Neural progenitor cell (in vitro differentiated cells): ENCODE data around the gene TCFL5. TPM values are rescaled to one million over a fixed set of nuclear protein-coding genes. Genes with fewer than 3 reads are reported as not detected.

Source experiments
- DNase-seq: peaks from one replicate; pipeline ENCODE4 v3.0.0-alpha.2; 2016; ENCODE audit warnings: low spot score
- H2AFZ ChIP-seq: fragments of 200-600 bp; sonication (generic); replicated peaks from 2 replicates; pipeline ENCODE4 v1.6.1; 2016; ENCODE audit warnings: antibody characterized with exemption
- H3F3A ChIP-seq: fragments of 200-600 bp; sonication (generic); 2 replicates; pipeline ENCODE4 v1.6.1; 2016; ENCODE audit warnings: antibody characterized with exemption, low read depth
- H3K27ac ChIP-seq: fragments of 200-600 bp; sonication (generic); 2 replicates; pipeline ENCODE4 v1.5.1; 2016; ENCODE audit warnings: mild to moderate bottlenecking
- H3K27me3 ChIP-seq: fragments of 200-600 bp; sonication (generic); 2 replicates; pipeline ENCODE4 v1.6.1; 2016; ENCODE audit warnings: mild to moderate bottlenecking, moderate library complexity
- H3K36me3 ChIP-seq: fragments of 200-600 bp; sonication (generic); 2 replicates; pipeline ENCODE4 v1.5.1; 2016
- H3K4me1 ChIP-seq: fragments of 200-600 bp; sonication (generic); 2 replicates; pipeline ENCODE4 v1.6.1; 2016; ENCODE audit warnings: mixed run types
- H3K4me2 ChIP-seq: fragments of 200-600 bp; sonication (generic); 2 replicates; pipeline ENCODE4 v1.6.1; 2016
- H3K4me3 ChIP-seq: fragments of 200-600 bp; sonication (generic); 2 replicates; pipeline ENCODE4 v1.5.1; 2016
- H3K79me2 ChIP-seq: fragments of 200-600 bp; sonication (generic); 2 replicates; pipeline ENCODE4 v1.6.1; 2016; ENCODE audit warnings: low read depth
- H3K9ac ChIP-seq: fragments of 200-600 bp; sonication (generic); 2 replicates; pipeline ENCODE4 v1.6.1; 2016
- H3K9me3 ChIP-seq: fragments of 200-600 bp; sonication (generic); 2 replicates; pipeline ENCODE4 v1.5.1; 2016; ENCODE audit warnings: low read depth
- H4K20me1 ChIP-seq: fragments of 200-600 bp; sonication (generic); 2 replicates; pipeline ENCODE4 v1.6.1; 2016; ENCODE audit warnings: low read depth
- H3K27ac Mint-ChIP-seq: 3 replicates; pipeline ENCODE4 v1.8.0; 2021; ENCODE audit warnings: mixed read lengths
- H3K27me3 Mint-ChIP-seq: 2 replicates; pipeline ENCODE4 v1.8.0; 2022; ENCODE audit warnings: low read depth, mild to moderate bottlenecking, inconsistent platforms, moderate library complexity, mixed read lengths; ENCODE audit not compliant: insufficient read depth
- H3K36me3 Mint-ChIP-seq: 3 replicates; pipeline ENCODE4 v1.8.0; 2021; ENCODE audit warnings: mixed read lengths
- H3K4me1 Mint-ChIP-seq: 3 replicates; pipeline ENCODE4 v1.8.0; 2021; ENCODE audit warnings: mixed read lengths
- H3K4me3 Mint-ChIP-seq: 3 replicates; pipeline ENCODE4 v1.8.0; 2021; ENCODE audit warnings: mild to moderate bottlenecking, moderate library complexity, mixed read lengths
- H3K9me3 Mint-ChIP-seq: 3 replicates; pipeline ENCODE4 v1.8.0; 2020; ENCODE audit warnings: mixed read lengths
- CTCF ChIP-seq: fragments of 200-600 bp; sonication (generic); IDR thresholded peaks from 2 replicates; pipeline ENCODE4 v1.5.1; 2017; ENCODE audit warnings: antibody characterized with exemption, mild to moderate bottlenecking
- EZH2 ChIP-seq: fragments of 200-600 bp; sonication (generic); IDR thresholded peaks from 2 replicates; pipeline ENCODE4 v1.6.1; 2017; ENCODE audit warnings: antibody characterized with exemption, mild to moderate bottlenecking, moderate library complexity
- EZH2phosphoT487 ChIP-seq: fragments of 200-600 bp; sonication (generic); IDR thresholded peaks from 2 replicates; pipeline ENCODE4 v1.6.1; 2017; ENCODE audit warnings: antibody characterized with exemption
- total RNA-seq: library from RNA; depleted of rRNA; stranded (reverse); fragments of >200 nt; gene quantifications from 2 replicates; pipeline ENCODE4 v1.2.3, GENCODE V29; 2015; ENCODE audit warnings: low replicate concordance

Gene TCFL5
- total RNA-seq, 1 donor from 2014 or later = 36.3 TPM

DNA sequence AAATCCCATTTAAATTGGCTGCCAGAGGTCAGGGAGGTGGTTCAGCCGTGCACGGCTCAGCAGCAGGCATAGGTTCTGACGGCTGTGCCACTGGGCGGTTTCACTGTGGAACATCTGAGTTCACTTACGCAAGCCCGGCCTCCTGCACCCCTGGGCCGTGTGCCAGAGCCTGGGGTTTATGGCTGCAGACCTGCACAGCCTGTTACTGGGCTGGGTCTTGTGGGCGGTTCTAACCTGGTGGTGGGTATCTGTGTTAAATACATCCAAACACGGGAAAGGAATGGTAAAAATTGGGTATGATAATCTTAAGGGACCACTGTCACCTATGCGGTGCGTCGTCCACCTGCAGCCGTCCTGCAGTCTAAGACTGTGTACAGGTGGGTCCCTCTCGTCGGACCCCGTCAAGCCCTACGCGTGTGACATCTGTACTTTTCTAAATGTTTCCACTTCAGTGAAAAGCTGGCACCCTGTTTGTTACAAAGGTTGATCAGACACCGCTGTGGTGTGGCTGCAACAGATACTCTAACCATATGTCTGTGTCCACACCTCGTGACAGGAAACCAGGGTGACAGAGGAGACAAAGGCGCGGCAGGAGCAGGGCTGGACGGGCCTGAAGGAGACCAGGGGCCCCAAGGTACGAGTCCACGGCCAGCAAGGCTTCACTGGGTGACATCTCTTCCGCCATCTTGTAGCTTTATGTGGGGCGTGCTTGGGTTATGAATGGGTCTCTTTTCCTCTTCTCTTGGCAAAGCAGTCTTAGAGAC is 23.3 kb downstream of the TCFL5 start:
- Mint-ChIP-seq H3K4me3 (no peak overlapping the region), H3K9me3 (no peaks in the 10 kb centered on the region), H3K36me3 (no peaks in the 10 kb centered on the region), H3K27me3 (peaks cover 4% of the 10 kb centered on the region), H3K27ac (no peak overlapping the region), H3K4me1 (peaks cover 21% of the 10 kb centered on the region)
- no peaks in the 10 kb centered on the region for H3K79me2 ChIP-seq
- H3K36me3 ChIP-seq = no peaks in the 10 kb centered on the region
- H3F3A ChIP-seq = peaks cover 13% of the 10 kb centered on the region
- H3K27ac ChIP-seq = no peak overlapping the region
- no peaks in the 10 kb centered on the region for H3K9me3 ChIP-seq
- no peaks in the 10 kb centered on the region for H3K27me3 ChIP-seq
- H3K4me1 ChIP-seq = peaks cover 19% of the 10 kb centered on the region
- DNase-seq = no peak
- H3K4me2 ChIP-seq = no peak overlapping the region
- peaks cover 5% of the 10 kb centered on the region for H4K20me1 ChIP-seq
- H3K4me3 ChIP-seq = no peak overlapping the region
- TF ChIP-seq CTCF (no peak), EZH2phosphoT487 (no peak), EZH2 (no peak)
- H2AFZ ChIP-seq = no peak overlapping the region
- H3K9ac ChIP-seq = no peak overlapping the region

DNA sequence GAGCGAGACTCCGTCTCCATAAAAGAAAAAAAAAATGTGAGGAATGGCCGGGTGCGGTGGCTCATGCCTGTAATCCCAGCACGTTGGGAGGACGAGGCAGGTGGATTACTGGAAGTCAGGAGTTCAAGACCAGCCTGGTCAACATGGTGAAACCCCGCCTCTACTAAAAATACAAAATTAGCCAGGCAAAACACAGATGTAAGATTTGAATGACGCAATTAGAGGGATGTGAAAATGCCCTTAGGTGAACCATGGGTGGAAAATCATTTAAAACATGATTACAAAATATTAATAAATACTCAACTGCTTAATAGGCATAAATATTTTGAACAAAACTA is 23.9 kb downstream of the TCFL5 start:
- Histone ChIP-seq H3K9ac (no peak overlapping the region), H3K4me3 (no peak overlapping the region), H3K79me2 (no peaks in the 10 kb centered on the region), H3K9me3 (no peaks in the 10 kb centered on the region), H3F3A (peaks cover 18% of the 10 kb centered on the region), H3K36me3 (no peaks in the 10 kb centered on the region), H3K4me2 (no peak overlapping the region), H2AFZ (no peak overlapping the region), H3K4me1 (peaks cover 24% of the 10 kb centered on the region), H3K27ac (no peak overlapping the region), H3K27me3 (no peaks in the 10 kb centered on the region), H4K20me1 (peaks cover 5% of the 10 kb centered on the region)
- no peaks in the 10 kb centered on the region for H3K36me3 Mint-ChIP-seq
- DNase-seq = no peak
- no peak overlapping the region for H3K27ac Mint-ChIP-seq
- H3K27me3 Mint-ChIP-seq = peaks cover 4% of the 10 kb centered on the region
- no peaks in the 10 kb centered on the region for H3K9me3 Mint-ChIP-seq
- H3K4me1 Mint-ChIP-seq = peaks cover 26% of the 10 kb centered on the region
- no peak overlapping the region for H3K4me3 Mint-ChIP-seq
- TF ChIP-seq CTCF (no peak), EZH2phosphoT487 (no peak), EZH2 (no peak)

DNA sequence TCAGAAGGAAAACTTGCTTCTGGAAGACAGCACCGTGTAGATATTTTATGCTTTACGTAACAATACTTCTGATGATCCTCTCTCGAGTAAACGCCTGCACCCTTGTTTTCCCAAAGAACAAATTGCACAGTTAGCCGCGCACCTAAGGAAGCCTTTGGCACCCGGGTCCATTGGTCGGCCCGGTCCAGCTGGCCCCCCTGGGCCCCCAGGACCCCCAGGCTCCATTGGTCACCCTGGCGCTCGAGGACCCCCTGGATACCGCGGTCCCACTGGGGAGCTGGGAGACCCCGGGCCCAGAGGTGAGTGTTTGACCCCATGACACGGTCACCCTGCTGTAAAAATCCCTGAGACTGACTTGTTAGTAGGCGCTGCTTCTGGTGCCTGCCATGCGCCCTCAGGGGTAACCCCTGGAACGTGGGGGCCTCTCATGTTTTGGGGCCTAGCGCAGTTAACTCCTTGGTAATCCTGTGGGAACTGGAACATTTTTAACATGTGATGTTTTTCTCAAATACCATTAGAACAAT is 24.6 kb downstream of the TCFL5 start:
- no peaks in the 10 kb centered on the region for H3K9me3 Mint-ChIP-seq
- Histone ChIP-seq H3K79me2 (no peaks in the 10 kb centered on the region), H4K20me1 (peaks cover 5% of the 10 kb centered on the region), H2AFZ (no peak overlapping the region), H3K9ac (no peak overlapping the region), H3K27ac (no peak overlapping the region), H3K27me3 (no peaks in the 10 kb centered on the region), H3K4me2 (no peak overlapping the region), H3K9me3 (no peaks in the 10 kb centered on the region), H3K4me3 (no peak overlapping the region), H3K4me1 (peaks cover 31% of the 10 kb centered on the region), H3F3A (peaks cover 24% of the 10 kb centered on the region), H3K36me3 (no peaks in the 10 kb centered on the region)
- peaks cover 33% of the 10 kb centered on the region for H3K4me1 Mint-ChIP-seq
- H3K27me3 Mint-ChIP-seq = peaks cover 4% of the 10 kb centered on the region
- no peak for DNase-seq
- H3K36me3 Mint-ChIP-seq = no peaks in the 10 kb centered on the region
- H3K4me3 Mint-ChIP-seq = no peak overlapping the region
- TF ChIP-seq EZH2phosphoT487 (no peak), EZH2 (no peak), CTCF (no peak)
- peak overlapping the region; percentile 33 for H3K27ac Mint-ChIP-seq
